ENCODE measurements around the gene ADGRL1. TPM values are rescaled to one million over a fixed set of nuclear protein-coding genes. Genes with fewer than 3 reads are reported as not detected.

Gene ADGRL1
- total RNA-seq, 2 donors from 2014 or later = 15.4 to 15.7 TPM

GRCh38 chr19:14136509-14137281 is 69.3 kb downstream of the ADGRL1 start, which contains the start of gene ASF1B:
Gene ASF1B (minus strand): TSS chr19:14136589. CDS start chr19:14136456, 133 bp downstream.
- peak; percentile 92 for ATAC-seq (ENCODE audit: insufficient number of reproducible peaks, low FRiP score, low read depth)
- DNase-seq (ENCODE audit: low spot score) = peak; percentile 95
- TF ChIP-seq CTCF (IDR thresholded peaks at IDR 0.05) = peak; percentile 60
- no peaks in the 10 kb centered on the region for H3K9me3 ChIP-seq
- peaks cover 16 to 28% of the 10 kb centered on the region in 2 donors for H3K4me1 ChIP-seq (ENCODE audit: control insufficient read depth in 1 of 2, low read depth in 2 of 2)
- H3K36me3 ChIP-seq = no peaks in the 10 kb centered on the region
- H3K27me3 ChIP-seq (replicated peaks; ENCODE audit: insufficient read depth) = no peaks in the 10 kb centered on the region
- peak within 1 kb of the TSS; percentile 85 for H3K4me3 ChIP-seq
- H3K27ac ChIP-seq = peak within 1 kb of the TSS; percentile 93 to 95

GRCh38 chr19:14135985-14136508 is 69.9 kb downstream of the ADGRL1 start:
- H3K27ac ChIP-seq = peak overlapping the region in 1 of 2 donors; percentile 30
- H3K4me3 ChIP-seq = peak overlapping the region; percentile 70
- no peaks in the 10 kb centered on the region for H3K9me3 ChIP-seq
- ATAC-seq (ENCODE audit: insufficient number of reproducible peaks, low FRiP score, low read depth) = no peak
- no peak for DNase-seq (ENCODE audit: low spot score)
- H3K4me1 ChIP-seq (ENCODE audit: control insufficient read depth in 1 of 2, low read depth in 2 of 2) = peaks cover 16 to 28% of the 10 kb centered on the region in 2 donors
- no peaks in the 10 kb centered on the region for H3K27me3 ChIP-seq (replicated peaks; ENCODE audit: insufficient read depth)
- no peak for TF ChIP-seq CTCF (IDR thresholded peaks at IDR 0.05)
- H3K36me3 ChIP-seq = no peaks in the 10 kb centered on the region

GRCh38 chr19:14135355-14135754 is 70.6 kb downstream of the ADGRL1 start:
- DNase-seq (ENCODE audit: low spot score) (no peak), ATAC-seq (ENCODE audit: insufficient number of reproducible peaks, low FRiP score, low read depth) (no peak)
- H3K4me3 ChIP-seq = no peak overlapping the region
- TF ChIP-seq CTCF (IDR thresholded peaks at IDR 0.05) = no peak
- peaks cover 16 to 28% of the 10 kb centered on the region in 2 donors for H3K4me1 ChIP-seq (ENCODE audit: control insufficient read depth in 1 of 2, low read depth in 2 of 2)
- H3K9me3 ChIP-seq = no peaks in the 10 kb centered on the region
- H3K27ac ChIP-seq = no peak overlapping the region
- no peaks in the 10 kb centered on the region for H3K36me3 ChIP-seq
- no peaks in the 10 kb centered on the region for H3K27me3 ChIP-seq (replicated peaks; ENCODE audit: insufficient read depth)

- peaks cover 4 to 16% of the 10 kb centered on the region in 2 donors for H3K4me1 ChIP-seq (ENCODE audit: control insufficient read depth in 1 of 2, low read depth in 2 of 2)
- no peak for TF ChIP-seq CTCF (IDR thresholded peaks at IDR 0.05)
- H3K36me3 ChIP-seq = no peaks in the 10 kb centered on the region
- H3K9me3 ChIP-seq = no peaks in the 10 kb centered on the region
- DNase-seq (ENCODE audit: low spot score) = no peak
- H3K27me3 ChIP-seq (replicated peaks; ENCODE audit: insufficient read depth) = no peaks in the 10 kb centered on the region
- no peak overlapping the region for H3K4me3 ChIP-seq
- no peak for ATAC-seq (ENCODE audit: insufficient number of reproducible peaks, low FRiP score, low read depth)
- H3K27ac ChIP-seq = peak overlapping the region in 1 of 2 donors; percentile 47
Observed at GRCh38 chr19:14127929-14128509, 78.0 kb downstream of the ADGRL1 start.

GRCh38 chr19:14127176-14127575 is 78.8 kb downstream of the ADGRL1 start:
- no peaks in the 10 kb centered on the region for H3K27me3 ChIP-seq (replicated peaks; ENCODE audit: insufficient read depth)
- DNase-seq (ENCODE audit: low spot score) (no peak), ATAC-seq (ENCODE audit: insufficient number of reproducible peaks, low FRiP score, low read depth) (no peak)
- TF ChIP-seq CTCF (IDR thresholded peaks at IDR 0.05) = no peak
- H3K4me1 ChIP-seq (ENCODE audit: control insufficient read depth in 1 of 2, low read depth in 2 of 2) = peaks cover 4 to 16% of the 10 kb centered on the region in 2 donors
- H3K36me3 ChIP-seq = no peaks in the 10 kb centered on the region
- H3K4me3 ChIP-seq = no peak overlapping the region
- no peak overlapping the region for H3K27ac ChIP-seq
- no peaks in the 10 kb centered on the region for H3K9me3 ChIP-seq
